SK-N-MC (cell line): ENCODE measurements around the gene DET1.
"Not testable (repeated sequence)": the region's sequence is repeated elsewhere in the genome, so short reads cannot be mapped to it uniquely, and the experiment has no call there.

Experiments
- EZH2 ChIP-seq: fragments of 200-600 bp; sonication (generic); IDR thresholded peaks from one replicate; pipeline ENCODE4 v1.6.1; 2017; ENCODE audit warnings: antibody characterized with exemption
- POLR2AphosphoS5 ChIP-seq: IDR thresholded peaks from 2 replicates; pipeline ENCODE4 v1.6.1; 2012; ENCODE audit warnings: mild to moderate bottlenecking, low read depth, low read length, borderline replicate concordance

DNA sequence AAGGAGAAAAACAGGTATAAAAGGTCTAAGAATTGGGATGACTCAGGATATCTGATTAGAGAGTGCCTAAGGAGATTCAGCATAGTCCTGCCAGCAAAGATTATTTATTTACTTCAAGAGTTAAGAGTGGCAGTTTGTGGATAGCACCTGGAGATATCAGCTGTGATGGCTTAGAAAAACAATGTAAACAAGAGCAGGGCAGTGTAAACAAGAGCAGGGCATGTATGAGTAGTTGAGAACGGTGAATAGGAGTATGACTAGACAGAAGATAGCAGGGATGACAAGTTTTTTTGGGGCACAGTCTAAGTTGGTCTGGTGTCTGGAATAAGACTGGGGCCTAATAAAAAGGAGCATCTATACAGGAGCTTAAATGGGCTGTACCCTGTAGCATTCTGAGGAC is 1.5 kb upstream of the DET1 start:
- TF ChIP-seq EZH2, POLR2AphosphoS5: not testable (repeated sequence)
